ENCODE measurements around the gene ATP5F1D. TPM values are rescaled to one million over a fixed set of nuclear protein-coding genes. Genes with fewer than 3 reads are reported as not detected.

Gene ATP5F1D
- total and polyA plus RNA-seq, 4 donors = 27.1 to 266 (median 187) TPM

- peaks cover 11 to 39% (median 28%) of the 10 kb centered on the region in 5 donors for H3K4me1 ChIP-seq (ENCODE audit: control insufficient read depth in 5 of 5, insufficient read depth in 5 of 5, low read length in 5 of 5)
- no peak for TF ChIP-seq CTCF (IDR thresholded peaks at IDR 0.05; ENCODE audit: control extremely low read depth, extremely low read depth)
- H3K9me3 ChIP-seq (ENCODE audit: control insufficient read depth in 4 of 4, insufficient read depth in 3 of 4, low read length in 3 of 4) = no peaks in the 10 kb centered on the region
- peaks cover 13 to 52% (median 43%) of the 10 kb centered on the region in 4 donors for H3K36me3 ChIP-seq (ENCODE audit: control insufficient read depth in 4 of 4, insufficient read depth in 4 of 4, low read length in 4 of 4)
- no peak overlapping the region for H3K9ac ChIP-seq (ENCODE audit: insufficient read depth in 1 of 2, low read length in 2 of 2)
- DNase-seq (no peak), ATAC-seq (ENCODE audit: insufficient read depth, low FRiP score) (no peak)
- H3K27me3 ChIP-seq (ENCODE audit: control insufficient read depth in 3 of 3, insufficient read depth in 3 of 3, low read length in 2 of 3) = no peaks in the 10 kb centered on the region
- no peak overlapping the region for H3K4me3 ChIP-seq
- H3K27ac ChIP-seq (ENCODE audit: low read depth in 1 of 2, low read length in 1 of 2) = peak overlapping the region; percentile 87 to 100
- 86 to 87% methylated on average over 44 to 46 of the region's 46 CpGs for WGBS, 2 donors
Measured at GRCh38 chr19:1274081-1274851, 32.7 kb downstream of the ATP5F1D start.

GRCh38 chr19:1274852-1275259, 33.3 kb downstream of the ATP5F1D start:
- H3K4me3 ChIP-seq = peak overlapping the region; percentile 51
- H3K9ac ChIP-seq (ENCODE audit: insufficient read depth in 1 of 2, low read length in 2 of 2) = no peak overlapping the region
- no peaks in the 10 kb centered on the region for H3K27me3 ChIP-seq (ENCODE audit: control insufficient read depth in 3 of 3, insufficient read depth in 3 of 3, low read length in 2 of 3)
- H3K36me3 ChIP-seq (ENCODE audit: control insufficient read depth in 4 of 4, insufficient read depth in 4 of 4, low read length in 4 of 4) = peaks cover 13 to 52% (median 43%) of the 10 kb centered on the region in 4 donors
- DNase-seq = no peak
- H3K4me1 ChIP-seq (ENCODE audit: control insufficient read depth in 5 of 5, insufficient read depth in 5 of 5, low read length in 5 of 5) = peaks cover 11 to 40% (median 28%) of the 10 kb centered on the region in 5 donors
- no peaks in the 10 kb centered on the region for H3K9me3 ChIP-seq (ENCODE audit: control insufficient read depth in 4 of 4, insufficient read depth in 3 of 4, low read length in 3 of 4)
- no peak for TF ChIP-seq CTCF (IDR thresholded peaks at IDR 0.05; ENCODE audit: control extremely low read depth, extremely low read depth)
- no peak for ATAC-seq (ENCODE audit: insufficient read depth, low FRiP score)
- H3K27ac ChIP-seq (ENCODE audit: low read depth in 1 of 2, low read length in 1 of 2) = peak overlapping the region; percentile 87 to 100
- 36 to 45% methylated on average over 39 to 44 of the region's 44 CpGs for WGBS, 2 donors

- Histone ChIP-seq H3K9me3 (ENCODE audit: control insufficient read depth in 4 of 4, insufficient read depth in 3 of 4, low read length in 3 of 4) (no peaks in the 10 kb centered on the region), H3K36me3 (ENCODE audit: control insufficient read depth in 4 of 4, insufficient read depth in 4 of 4, low read length in 4 of 4) (peaks cover 13 to 52% (median 41%) of the 10 kb centered on the region in 4 donors), H3K4me3 (peak within 1 kb of the TSS; percentile 51), H3K9ac (ENCODE audit: insufficient read depth in 1 of 2, low read length in 2 of 2) (peak within 1 kb of the TSS in 1 of 2 donors; percentile 32), H3K27me3 (ENCODE audit: control insufficient read depth in 3 of 3, insufficient read depth in 3 of 3, low read length in 2 of 3) (no peaks in the 10 kb centered on the region), H3K27ac (ENCODE audit: low read depth in 1 of 2, low read length in 1 of 2) (peak within 1 kb of the TSS; percentile 96 to 100), H3K4me1 (ENCODE audit: control insufficient read depth in 5 of 5, insufficient read depth in 5 of 5, low read length in 5 of 5) (peaks cover 7 to 36% (median 25%) of the 10 kb centered on the region in 5 donors)
- peak; percentile 96 to 98 (median 97) for DNase-seq
- peak; percentile 89 for ATAC-seq (ENCODE audit: insufficient read depth, low FRiP score)
- WGBS, 2 donors = 0% methylated on average over 67 to 98 of the region's 98 CpGs
- no peak for TF ChIP-seq CTCF (IDR thresholded peaks at IDR 0.05; ENCODE audit: control extremely low read depth, extremely low read depth)
Measured at GRCh38 chr19:1275260-1275975, 33.9 kb downstream of the ATP5F1D start, which contains the start of gene FAM174C. Gene FAM174C, plus strand, starts transcription at chr19:1275530. Its CDS starts 20 bp downstream, at chr19:1275550.
